K562 (cell line): ENCODE measurements around the gene CCL15. TPM values are rescaled to one million over a fixed set of nuclear protein-coding genes. Genes with fewer than 3 reads are reported as not detected.

Experiments used
- ATAC-seq: fragments of 200-7000 bp; cut with Tn5 transposase; 3 replicates; pipeline ENCODE4 v1.9.1; 2020; ENCODE audit warnings: moderate library complexity
- BruUV-seq: library from RNA; stranded (reverse); fragments of 400-500 nt; replicated peaks from 2 replicates; lab custom pipeline; 2021; lab: Mats Ljungman, UMichigan
- CTCF ChIA-PET: fragments of 300-600 bp; formaldehyde crosslinking; extraction: SDS; loops from one replicate; lab custom pipeline; 2021; ENCODE audit warnings: low intra/inter-chr PET ratio; lab: Yijun Ruan, JAX
- POLR2A ChIA-PET: fragments of 300-600, 350-650 bp; sonication (Branson Sonifier 250); formaldehyde crosslinking; extraction: SDS; loops from one replicate; lab custom pipeline; 2021; ENCODE audit warnings: antibody characterized with exemption, inconsistent platforms; lab: Yijun Ruan, JAX
- DNase-seq, 4 experiments: peaks; one replicate each; pipeline versions ENCODE4 v3.0.0 to v3.0.0-alpha.2; 2011 to 2018; ENCODE audit warnings: low spot score in 3 of 4, mixed read lengths in 3 of 4; ENCODE audit errors: extremely low read depth in 1 of 4
- FAIRE-seq: peaks from 2 replicates; lab custom pipeline; 2011; peaks lifted over from hg19 to GRCh38; lab: Jason Lieb, UNC
- H2AFZ ChIP-seq: 2 replicates; pipeline ENCODE4 v1.6.0; 2011; ENCODE audit warnings: low read depth, low read length, control low read depth, inconsistent platforms
- H3K27ac ChIP-seq: fragments of 200-600 bp; 3 replicates; pipeline ENCODE4 v1.8.0; 2011; ENCODE audit warnings: low read depth, mild to moderate bottlenecking, control low read depth, inconsistent platforms, low read length, moderate library complexity, mixed read lengths; ENCODE audit errors: extremely low read depth
- H3K27me3 ChIP-seq, 2 experiments: fragments of 300-600 bp in 1 of 2; 2 replicates in 1 of 2; 3 replicates in 1 of 2; pipeline versions ENCODE4 v1.6.0 to v1.8.0; 2011; ENCODE audit warnings: inconsistent platforms in 2 of 2, low read length in 2 of 2, mild to moderate bottlenecking in 1 of 2, mixed read lengths in 1 of 2, moderate library complexity in 1 of 2; ENCODE audit not compliant: control insufficient read depth in 2 of 2, insufficient read depth in 2 of 2
- H3K36me3 ChIP-seq: fragments of 300-600 bp; 3 replicates; pipeline ENCODE4 v1.8.0; 2011; ENCODE audit warnings: mild to moderate bottlenecking, low read length, inconsistent platforms; ENCODE audit not compliant: control insufficient read depth, insufficient read depth
- H3K4me1 ChIP-seq, 2 experiments: fragments of 200-600 bp in 1 of 2; replicated peaks in 1 of 2; 2 replicates in 1 of 2; 3 replicates in 1 of 2; pipeline versions ENCODE4 v1.5.1 to v1.8.0; 2011; ENCODE audit warnings: inconsistent platforms in 2 of 2, low read length in 2 of 2, mild to moderate bottlenecking in 1 of 2, mixed read lengths in 1 of 2, moderate library complexity in 1 of 2; ENCODE audit not compliant: control insufficient read depth in 2 of 2, insufficient read depth in 2 of 2
- H3K4me2 ChIP-seq: 2 replicates; pipeline ENCODE4 v1.6.1; 2011; ENCODE audit warnings: low read length, control low read depth, inconsistent platforms, mixed read lengths; ENCODE audit not compliant: insufficient read depth
- H3K4me3 ChIP-seq: fragments of 200-600 bp; sonication (generic), shearing (Covaris generic); 2 replicates; pipeline ENCODE4 v1.5.1; 2016; ENCODE audit warnings: control low read depth, inconsistent platforms
- H3K79me2 ChIP-seq: fragments of 200-600 bp; 3 replicates; pipeline ENCODE4 v1.8.0; 2011; ENCODE audit warnings: low read length, inconsistent platforms; ENCODE audit not compliant: control insufficient read depth, insufficient read depth
- H3K9ac ChIP-seq, 2 experiments: 2 replicates each; pipeline versions ENCODE4 v1.6.0 to v1.6.1; 2011; ENCODE audit warnings: low read depth in 2 of 2, low read length in 2 of 2, control low read depth in 1 of 2, inconsistent platforms in 1 of 2, mild to moderate bottlenecking in 1 of 2, mixed read lengths in 1 of 2; ENCODE audit not compliant: insufficient read depth in 1 of 2
- H3K9me1 ChIP-seq: one replicate; pipeline ENCODE4 v1.6.0; 2011; ENCODE audit warnings: inconsistent platforms, mild to moderate bottlenecking, low read length, moderate library complexity; ENCODE audit not compliant: control insufficient read depth, insufficient read depth
- H3K9me3 ChIP-seq: replicated peaks from 2 replicates; pipeline ENCODE4 v1.5.1; 2011; ENCODE audit warnings: low read depth, low read length, inconsistent platforms; ENCODE audit not compliant: control insufficient read depth, insufficient read depth
- H4K20me1 ChIP-seq: replicated peaks from 2 replicates; pipeline ENCODE4 v1.6.1; 2011; ENCODE audit warnings: low read length, inconsistent platforms, mixed read lengths; ENCODE audit not compliant: control insufficient read depth, insufficient read depth
- ADNP ChIP-seq: fragments of 200-800 bp; sonication (Bioruptor generic); IDR thresholded peaks from 2 replicates; pipeline ENCODE4 v1.6.1; 2016; ENCODE audit warnings: missing genetic modification characterization, missing compliant biosample characterization
- MCM5 ChIP-seq: fragments of 450-650 bp; IDR thresholded peaks from 2 replicates; pipeline ENCODE4 v1.6.1; 2016; ENCODE audit warnings: low read depth
- RCOR1 ChIP-seq, 2 experiments: IDR thresholded peaks; 2 replicates each; pipeline ENCODE4 v1.6.1; 2012; ENCODE audit warnings: low read depth in 2 of 2, low read length in 2 of 2, borderline replicate concordance in 1 of 2, improper control_type of control experiment in 1 of 2
- RNF219 ChIP-seq: fragments of 250-450 bp; sonication (Bioruptor Pico); IDR thresholded peaks from 2 replicates; pipeline ENCODE4 v1.5.0; 2022; ENCODE audit warnings: mild to moderate bottlenecking
- STAG1 ChIP-seq: sonication (generic); formaldehyde crosslinking; IDR thresholded peaks from 2 replicates; pipeline ENCODE4 v1.5.0; 2020; ENCODE audit warnings: missing genetic modification reagents, borderline replicate concordance
- TARDBP ChIP-seq: fragments of 450-650 bp; IDR thresholded peaks from 2 replicates; pipeline ENCODE4 v1.6.1; 2016
- ZBTB40 ChIP-seq, 2 experiments: fragments of 450-650 bp in 1 of 2; sonication (generic) in 1 of 2; formaldehyde crosslinking in 1 of 2; IDR thresholded peaks; 2 replicates each; pipeline versions ENCODE4 v1.7.1 to v1.9.0; 2016 to 2022; ENCODE audit warnings: inconsistent platforms in 1 of 2, mild to moderate bottlenecking in 1 of 2, missing genetic modification reagents in 1 of 2
- ZNF175 ChIP-seq: fragments of 200-800 bp; sonication (Bioruptor generic); IDR thresholded peaks from 2 replicates; pipeline ENCODE4 v1.6.1; 2016; ENCODE audit warnings: low read depth, mild to moderate bottlenecking, missing genetic modification characterization, missing compliant biosample characterization
- ZNF707 ChIP-seq: fragments of 250-450 bp; sonication (Bioruptor Pico); conservative IDR thresholded peaks from 2 replicates; pipeline ENCODE4 v1.8.0; 2022; ENCODE audit warnings: inconsistent platforms, mild to moderate bottlenecking, moderate library complexity
- ZNF740 ChIP-seq, 3 experiments: fragments of 200-800 bp in 1 of 3; sonication (Bioruptor generic) in 1 of 3; sonication (generic) in 1 of 3; formaldehyde crosslinking in 1 of 3; IDR thresholded peaks; 2 replicates each; pipeline versions ENCODE4 v1.6.1 to v1.8.0; 2016 to 2022; ENCODE audit warnings: mild to moderate bottlenecking in 2 of 3, missing compliant biosample characterization in 2 of 3, missing genetic modification characterization in 2 of 3, missing genetic modification reagents in 1 of 3
- WGBS: fragments of 100-300 bp; shearing (Covaris generic); methylation state at CpG from one replicate; pipeline ENCODE4 v1.1.6; 2016; ENCODE audit warnings: low coverage, mixed read lengths; ENCODE audit not compliant: insufficient coverage; ENCODE audit errors: missing lambda C conversion rate; 5-methylcytosine and 5-hydroxymethylcytosine counted together
- in situ Hi-C: fragments of 300-500 bp; cut with MboI; formaldehyde crosslinking; loops from 4 replicates; pipeline ENCODE4 v1.15.0; 2018; ENCODE audit warnings: inconsistent platforms, mixed read lengths
- intact Hi-C: fragments of 100-400 bp; cut with micrococcal nuclease; formaldehyde crosslinking; loops from 2 replicates; pipeline ENCODE4 v1.14.2; 2022
- polyA plus RNA-seq, 8 experiments: library from polyadenylated mRNA; depleted of rRNA in 4 of 8; stranded (reverse) in 5 of 8; unstranded in 3 of 8; fragments of >200 nt; fragmentation: Nextera tagmentation in 2 of 8; fragmentation: Illumina TruSeq in 1 of 8; extraction: Ambion mirVana in 2 of 8; extraction: Trizol in 1 of 8; gene quantifications; 2 replicates each; pipeline versions ENCODE4 v1.2.1 to v1.2.3, GENCODE V29; 2011 to 2014; ENCODE audit warnings: inconsistent platforms in 1 of 8, missing spikeins in 1 of 8
- total RNA-seq, 7 experiments: library from RNA; depleted of rRNA in 6 of 7; stranded (reverse); fragments of >200 nt in 6 of 7; fragmentation: Illumina TruSeq in 2 of 7; extraction: Trizol in 2 of 7; gene quantifications; 2 replicates each; pipeline versions ENCODE4 v1.2.1 to v1.2.3, GENCODE V29; 2011 to 2021; ENCODE audit warnings: low replicate concordance in 1 of 7

Gene CCL15
- total and polyA plus RNA-seq, 9 of the 15 experiments (the other 6 are each of a cell fraction or from before 2014, with no cell fraction given) = not detected

GRCh38 chr17:35977509-35977908, 23.8 kb downstream of the CCL15 start:
- 2% methylated on average over 7 of the region's 7 CpGs for WGBS
- no peak for DNase-seq
- no peaks in the 10 kb centered on the region for H3K36me3 ChIP-seq
- no peak overlapping the region for H3K4me2 ChIP-seq
- in situ Hi-C loops (no loop called here), intact Hi-C loops (no loop called here)
- FAIRE-seq = no peak
- no peak overlapping the region for H3K27ac ChIP-seq
- H3K9me3 ChIP-seq = no peaks in the 10 kb centered on the region
- H3K79me2 ChIP-seq = no peaks in the 10 kb centered on the region
- no TSS peak for BruUV-seq
- H4K20me1 ChIP-seq = no peaks in the 10 kb centered on the region; the same call in 1 of the 2 replicates
- peaks cover 14 to 43% of the 10 kb centered on the region in 2 experiments; a peak in 4 of 5 replicates for H3K27me3 ChIP-seq
- no peaks in the 10 kb centered on the region for H3K4me1 ChIP-seq
- no peak for TF ChIP-seq MCM5
- TF ChIP-seq ZNF175 (CRISPR knock-in tag) = no peak
- TF ChIP-seq ADNP (tag) = no peak
- no peak for TF ChIP-seq RNF219 (CRISPR knock-in tag)
- no peak for TF ChIP-seq ZBTB40 (IDR thresholded peaks at IDR 0.05)
- TF ChIP-seq ZBTB40 (CRISPR knock-in tag; IDR thresholded peaks at IDR 0.05) = no peak
- TF ChIP-seq ZNF740 (CRISPR knock-in tag; IDR thresholded peaks at IDR 0.05) = no peak
- TF ChIP-seq ZNF740 (tag; IDR thresholded peaks at IDR 0.05) = no peak
- TF ChIP-seq ZNF707 (CRISPR knock-in tag) = no peak
- TF ChIP-seq RCOR1 (IDR thresholded peaks at IDR 0.05; ENCODE audit: borderline replicate concordance in 1 of 2, low read depth in 2 of 2, low read length in 2 of 2) = no peak
- TF ChIP-seq STAG1 = no peak
- TF ChIP-seq TARDBP = no peak
- ChIA-PET CTCF (no interaction called here), POLR2A (no interaction called here)
- H2AFZ ChIP-seq = no peak overlapping the region
- H3K9me1 ChIP-seq = no peaks in the 10 kb centered on the region
- no peak for ATAC-seq
- no peak overlapping the region for H3K4me3 ChIP-seq
- H3K9ac ChIP-seq = no peak overlapping the region
